NCI-H2081 (cell line): ENCODE results near the gene GLIS1.

ENCODE experiments used
- DNase-seq, 2 experiments: peaks; one replicate each; lab custom pipeline; 2025; lab: John Stamatoyannopoulos, UW

Gene GLIS1

DNA sequence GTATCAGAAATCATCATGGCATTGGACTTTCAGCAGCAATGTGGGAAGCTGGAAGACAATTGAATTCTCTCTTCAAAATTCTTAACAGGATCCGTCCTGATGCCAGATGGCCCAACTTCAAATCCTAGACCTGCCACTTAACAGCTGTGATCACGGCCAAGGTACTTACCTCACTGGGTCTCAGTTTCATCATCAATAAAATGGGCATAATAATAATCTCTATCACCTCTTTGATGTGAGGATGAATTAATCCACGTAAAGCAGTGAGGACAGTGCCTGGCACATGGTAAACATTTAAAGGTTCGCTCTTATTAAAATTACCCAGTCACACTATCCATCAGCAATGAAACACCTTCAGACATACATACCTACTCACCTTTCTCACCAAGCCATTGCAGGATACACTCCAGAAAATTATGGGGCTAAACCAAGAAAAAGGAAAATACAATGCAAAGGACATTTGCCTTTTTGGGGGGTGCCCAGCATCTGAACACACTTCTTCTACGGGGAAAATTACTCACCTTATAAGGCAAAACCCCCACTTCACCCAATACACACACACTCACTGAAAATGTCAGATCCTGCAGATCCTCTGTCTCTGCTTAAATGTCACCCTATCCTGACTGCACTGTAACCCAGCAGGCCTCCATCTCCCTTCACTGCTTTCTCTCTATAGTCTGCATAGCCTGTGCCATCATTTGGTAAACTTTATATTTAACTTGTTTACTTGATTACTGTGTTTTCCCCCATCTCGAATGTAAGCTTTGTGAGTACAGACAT is 21.7 kb downstream of the GLIS1 start:
- DNase-seq = no peak

DNA sequence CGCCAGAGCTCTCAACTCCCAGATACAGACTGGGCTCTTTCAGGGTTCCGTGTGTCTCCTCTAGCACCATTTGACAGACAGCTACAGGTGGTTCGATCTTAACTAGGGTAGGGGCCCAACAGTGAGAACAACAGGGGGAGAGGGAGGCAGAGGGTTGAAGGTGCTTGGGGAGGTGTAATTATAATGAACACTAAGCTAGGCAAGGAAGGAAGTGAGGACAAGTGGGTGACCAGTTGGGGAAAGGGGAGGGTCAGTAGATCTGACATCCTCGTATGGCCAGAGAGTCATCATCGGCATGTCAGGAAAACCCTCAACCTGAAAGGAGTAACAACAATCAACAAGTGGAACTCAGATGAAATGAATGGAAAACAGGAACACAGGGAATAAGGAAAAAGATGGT is 22.8 kb downstream of the GLIS1 start:
- no peak for DNase-seq

DNA sequence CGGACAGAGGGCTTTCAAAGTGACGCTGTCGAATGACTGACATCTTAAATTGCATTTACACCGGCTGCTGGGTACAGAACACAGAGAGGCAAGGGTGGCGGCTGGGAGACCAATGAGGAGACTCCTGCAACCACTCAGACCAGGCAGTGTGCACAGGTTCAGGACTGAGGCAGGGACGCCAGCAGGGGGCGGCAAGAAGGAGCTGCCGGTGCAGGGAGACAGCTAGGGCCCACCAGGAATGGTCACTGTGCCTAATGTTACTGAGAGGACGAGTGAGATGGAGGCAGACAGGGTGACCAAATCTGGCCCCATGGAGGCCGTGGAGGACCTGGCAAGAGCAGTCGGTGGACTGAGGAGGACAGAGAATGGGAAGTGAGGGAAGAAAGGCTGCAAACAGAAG is 23.5 kb downstream of the GLIS1 start:
- DNase-seq = no peak

DNA sequence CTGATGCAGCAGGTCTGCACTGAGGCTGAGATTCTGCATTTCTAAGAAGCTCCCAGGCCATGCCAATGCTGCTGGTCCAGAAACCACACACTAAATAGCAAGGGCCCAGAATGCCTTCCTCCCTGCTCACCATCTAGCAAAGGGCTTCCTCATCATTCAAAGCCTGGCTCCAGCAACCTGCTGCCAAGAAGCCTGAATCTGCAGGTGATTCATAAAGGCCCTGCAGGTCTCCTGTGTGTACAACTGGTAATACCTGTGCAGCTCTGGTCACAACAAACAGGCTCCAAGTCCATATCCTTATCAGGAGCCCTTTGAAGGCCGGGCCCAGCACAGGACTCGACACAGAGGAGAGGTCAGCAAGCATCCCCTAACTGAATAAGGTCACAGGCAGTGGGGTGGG is 26.7 kb downstream of the GLIS1 start:
- DNase-seq = no peak

DNA sequence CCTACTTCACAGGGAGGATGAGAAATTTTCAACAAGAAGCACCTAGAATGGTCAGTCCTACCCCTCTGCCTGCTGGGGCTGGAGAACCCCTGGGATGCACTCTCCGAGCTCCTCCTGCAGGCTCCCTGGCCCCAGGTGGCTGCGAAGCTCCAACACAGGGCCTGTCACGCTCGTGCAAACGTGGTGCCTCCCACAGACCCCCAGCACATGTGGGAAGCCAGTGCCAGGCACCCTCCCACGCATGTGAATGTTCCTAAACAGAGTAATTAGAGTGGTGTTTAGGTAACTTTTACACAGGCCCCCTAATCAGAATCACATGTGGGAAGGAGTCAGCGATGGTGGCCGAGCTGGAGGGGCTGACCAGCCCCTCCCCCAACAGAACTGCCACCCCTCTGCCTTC is 28.4 kb downstream of the GLIS1 start:
- DNase-seq = no peak

DNA sequence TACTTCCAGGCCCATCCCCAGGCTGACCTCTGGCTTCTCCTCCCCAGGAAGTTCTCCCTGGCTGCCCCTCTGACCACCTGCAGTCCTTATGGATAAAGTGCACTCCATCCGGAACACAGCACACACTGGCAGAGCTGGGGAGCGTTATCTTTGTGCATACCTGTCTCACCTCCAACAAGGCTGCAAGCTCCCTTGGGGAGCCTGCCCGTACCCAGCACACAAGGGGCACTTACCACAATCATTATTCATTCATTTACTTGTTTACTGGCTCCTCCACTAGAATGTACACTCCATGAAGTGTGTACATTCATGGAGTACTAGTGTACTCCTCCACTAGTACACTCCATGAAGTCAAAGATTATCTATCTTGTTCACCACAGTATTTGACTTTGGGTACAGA is 30.3 kb downstream of the GLIS1 start:
- DNase-seq = no peak

DNA sequence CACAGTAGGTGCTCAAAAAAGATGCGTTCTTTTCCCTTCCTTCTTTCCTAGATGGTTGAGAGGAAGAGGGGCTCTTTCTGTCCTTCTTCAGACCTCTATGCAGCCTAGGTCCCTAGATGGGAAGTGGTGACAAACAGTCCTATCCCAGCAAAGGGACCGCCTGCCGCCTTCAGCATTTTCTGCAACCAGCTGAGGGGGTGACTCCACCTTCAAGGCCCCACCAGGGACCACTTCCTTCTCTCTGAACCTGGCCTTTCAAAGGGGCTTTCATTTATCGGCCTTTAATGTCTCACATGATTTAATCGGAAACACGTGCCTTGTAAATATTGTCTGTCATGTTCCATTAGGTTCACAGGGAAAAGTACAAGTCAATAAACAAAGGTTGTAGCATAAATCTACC is 32.6 kb downstream of the GLIS1 start:
- no peak for DNase-seq

DNA sequence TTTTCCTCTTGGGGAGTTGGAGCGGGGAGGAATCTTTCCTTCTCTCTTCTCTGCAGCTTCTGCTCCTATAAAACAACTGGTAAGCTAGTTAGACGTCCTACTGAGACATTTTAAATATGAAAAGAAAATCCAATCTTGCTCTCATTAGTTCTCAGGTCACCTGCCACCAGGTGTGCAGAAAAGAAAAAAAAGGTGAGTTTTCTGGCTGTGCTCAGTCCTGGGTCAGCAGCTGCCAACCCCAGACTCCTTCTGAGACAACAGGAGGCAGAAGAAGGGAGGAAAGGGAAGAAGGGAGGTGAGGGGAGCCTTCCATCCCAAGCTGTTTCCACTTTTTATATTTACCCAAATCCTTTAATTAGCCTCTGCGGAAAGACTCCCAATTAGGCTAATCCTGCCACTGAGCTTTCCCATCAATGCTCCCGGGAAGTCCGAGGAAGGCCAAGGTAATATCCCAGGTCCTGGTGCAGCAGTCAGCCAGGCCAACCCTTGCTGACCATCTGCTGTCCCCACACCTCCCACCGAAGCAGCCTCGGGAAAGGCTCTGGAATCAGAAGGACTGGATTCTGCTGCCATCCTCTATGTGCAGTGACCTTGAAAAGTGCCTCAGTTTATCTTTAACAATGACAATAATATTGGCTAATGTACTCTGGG is 33.4 kb downstream of the GLIS1 start:
- no peak for DNase-seq

DNA sequence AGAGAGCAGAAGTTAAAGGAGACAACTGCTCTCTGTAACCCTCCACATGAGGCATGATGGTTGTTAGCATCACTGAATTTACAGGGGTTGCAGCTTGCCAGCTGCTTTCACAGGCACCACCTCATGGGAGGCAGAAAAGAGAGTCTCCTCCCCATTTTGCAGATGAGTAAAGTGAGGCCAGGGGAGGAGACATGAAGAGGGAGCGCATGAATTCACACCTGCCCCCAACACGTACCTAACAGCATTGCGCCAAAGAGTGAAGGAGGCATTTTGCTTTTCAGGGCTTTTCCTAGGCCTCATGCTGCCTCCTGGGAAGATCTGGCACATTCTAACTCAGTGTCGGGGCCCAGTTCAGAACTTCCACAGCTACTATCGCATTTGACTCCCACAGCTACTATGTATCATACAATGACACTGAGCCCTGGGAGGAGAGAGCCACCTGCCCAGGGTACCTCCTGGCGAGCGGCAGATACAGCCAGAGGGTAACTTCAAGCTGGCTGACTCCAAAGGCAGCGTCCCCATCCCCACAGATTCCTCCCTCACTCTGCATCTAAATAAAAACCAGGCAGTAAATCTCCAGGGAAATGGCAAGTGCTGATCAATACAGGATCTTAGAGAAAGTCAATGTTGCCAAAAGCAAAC is 34.0 kb downstream of the GLIS1 start:
- DNase-seq = no peak

DNA sequence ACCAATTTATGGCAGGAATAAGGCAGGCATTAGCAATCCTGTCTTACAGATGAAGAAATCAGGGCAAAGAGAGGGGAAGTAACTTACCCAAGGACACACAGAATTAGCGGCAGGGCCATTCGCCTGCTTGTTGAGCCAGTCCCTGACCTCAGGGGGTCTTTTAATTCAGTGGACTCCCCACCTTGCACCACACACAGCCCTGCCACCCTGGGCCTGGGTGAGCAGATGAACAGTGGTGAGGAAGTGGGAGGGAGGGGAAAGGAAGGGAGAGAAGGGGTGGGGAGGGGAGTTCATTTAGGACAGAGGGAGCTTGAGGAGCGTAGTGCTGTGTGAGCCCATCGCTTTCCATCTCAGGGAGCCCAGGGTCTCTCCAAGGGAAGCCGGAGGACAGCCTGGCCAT is 34.7 kb downstream of the GLIS1 start:
- no peak for DNase-seq

DNA sequence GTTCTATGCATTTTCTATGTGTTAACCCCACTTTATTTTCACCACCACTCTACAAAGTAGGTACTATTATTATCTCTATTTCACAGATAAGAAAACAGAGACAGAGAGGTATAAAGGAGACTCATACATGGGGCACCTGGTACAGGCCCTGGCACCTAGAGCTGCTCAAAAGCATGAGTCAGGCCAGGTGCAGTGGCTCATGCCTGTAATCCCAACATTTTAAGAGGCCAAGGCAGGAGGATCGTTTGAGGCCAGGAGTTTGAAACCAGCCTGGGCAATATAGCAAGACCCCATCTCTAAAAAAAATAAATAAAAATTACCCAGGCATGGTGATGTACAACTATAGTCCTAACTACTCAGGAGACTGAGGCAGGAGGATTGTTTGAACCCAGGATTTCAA is 35.8 kb downstream of the GLIS1 start:
- no peak for DNase-seq

DNA sequence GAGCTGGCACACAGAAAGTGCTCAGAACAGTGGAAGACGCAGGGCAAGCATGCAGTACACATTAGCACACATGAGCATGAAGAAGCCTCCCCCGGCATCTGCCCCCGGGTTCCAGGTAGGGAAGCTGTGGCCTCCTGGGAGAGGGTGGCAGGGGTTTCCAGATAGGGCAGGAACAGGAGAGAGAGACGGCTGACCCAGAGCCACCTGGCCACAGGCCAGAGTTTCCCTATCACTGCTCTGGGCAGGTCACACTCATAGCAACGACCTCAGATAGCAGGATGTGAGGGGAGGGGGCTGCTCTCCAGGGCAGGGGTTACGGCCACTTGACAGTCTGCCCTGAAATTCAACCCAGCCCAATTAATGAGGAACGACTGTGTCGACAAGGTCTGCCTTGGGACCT is 36.6 kb downstream of the GLIS1 start:
- no peak for DNase-seq

DNA sequence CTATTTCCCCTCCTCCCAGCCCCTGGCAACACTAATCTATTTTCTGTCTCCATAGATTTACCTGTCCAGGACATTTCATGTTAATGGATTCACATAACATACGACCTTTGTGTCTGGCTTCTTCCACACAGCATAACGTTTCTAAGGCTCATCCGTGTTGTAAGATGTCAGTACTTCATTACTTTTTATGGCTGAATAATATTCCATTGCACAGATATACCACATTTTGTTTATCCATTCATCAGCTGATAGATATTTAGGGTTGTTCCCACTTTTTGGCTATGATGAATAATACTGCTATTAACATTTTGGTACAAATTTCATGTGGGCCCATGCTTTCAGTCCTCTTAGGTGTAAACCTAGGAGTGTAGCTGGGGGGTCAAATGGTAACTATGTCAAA is 38.2 kb downstream of the GLIS1 start:
- DNase-seq = no peak

DNA sequence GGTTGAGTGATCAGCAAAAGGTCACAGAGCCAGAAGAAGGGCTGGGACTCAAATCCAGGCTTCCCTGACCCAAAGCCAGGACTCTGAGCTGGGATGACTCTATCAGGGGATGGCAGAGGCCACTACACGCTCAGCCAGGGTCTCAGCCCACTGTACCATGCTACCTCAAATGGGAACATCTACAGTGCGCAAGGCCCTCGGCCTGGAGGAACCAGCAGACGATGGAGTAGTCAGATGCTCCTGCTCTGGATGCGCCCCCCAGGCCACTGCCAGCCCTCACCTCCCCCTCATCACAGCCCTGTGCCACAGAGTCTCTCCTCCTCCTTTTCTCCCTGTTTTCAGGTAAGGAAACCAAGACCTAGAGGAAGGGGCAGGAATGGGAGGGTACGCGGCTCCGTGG is 39.0 kb downstream of the GLIS1 start:
- DNase-seq = no peak

DNA sequence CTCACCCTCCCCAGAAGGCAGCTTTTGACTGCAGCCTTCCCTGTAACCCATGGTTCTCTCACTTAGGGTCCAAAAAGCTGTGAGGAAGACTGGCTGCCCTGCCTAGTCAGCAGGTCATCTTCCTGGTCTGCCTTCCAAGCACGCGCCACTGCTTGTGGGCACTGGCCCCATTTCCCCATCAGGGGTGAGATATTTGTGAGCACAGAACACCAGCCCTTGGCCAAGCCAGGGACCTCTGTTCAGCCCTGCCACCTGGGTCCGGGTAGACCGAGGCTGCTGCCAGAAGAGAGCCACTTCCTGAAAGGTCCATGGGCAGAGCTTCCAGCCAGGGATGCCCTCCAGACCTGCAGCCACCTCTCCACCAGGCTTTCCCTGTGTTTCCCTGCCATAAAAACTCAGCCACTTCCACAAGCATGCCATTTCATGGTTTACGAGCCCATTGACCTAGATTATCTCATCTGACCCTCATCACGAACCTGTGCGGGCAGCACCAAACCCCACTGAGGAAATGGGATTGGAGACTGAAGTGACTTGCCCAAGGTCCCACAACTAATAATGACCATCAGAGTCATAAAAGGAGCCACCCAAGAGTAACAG is 40.5 kb downstream of the GLIS1 start:
- no peak for DNase-seq

DNA sequence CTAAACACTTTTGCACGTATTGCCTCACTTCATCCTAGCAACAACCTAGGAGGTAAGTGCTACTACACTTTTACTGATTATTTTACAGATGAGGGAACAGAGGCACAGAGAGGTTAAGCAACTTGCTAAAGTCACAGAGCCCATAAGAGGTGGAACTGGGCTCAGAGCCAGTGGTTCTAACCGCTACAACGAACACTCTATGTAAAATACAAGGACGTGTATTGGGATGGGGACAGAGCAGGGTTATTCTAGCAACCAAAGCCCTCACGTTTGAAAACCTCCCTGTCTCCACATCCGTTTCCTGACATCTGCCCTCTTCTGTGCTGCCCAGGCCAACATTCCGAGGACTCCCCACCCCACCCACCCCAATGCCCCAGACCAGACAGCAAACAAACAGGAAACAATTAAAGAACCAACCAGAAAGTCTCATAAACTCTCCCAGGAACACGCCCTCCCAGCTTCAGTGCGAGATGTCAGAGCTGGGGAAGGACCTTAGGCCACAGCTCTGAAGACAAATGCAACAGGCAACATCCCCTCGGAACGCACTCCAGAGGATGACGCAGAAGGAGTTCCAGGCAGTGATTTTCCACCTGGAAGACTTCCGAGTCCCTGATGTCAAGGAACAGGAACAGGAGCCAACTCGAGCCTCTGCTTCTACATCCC is 41.1 kb downstream of the GLIS1 start:
- DNase-seq = no peak

DNA sequence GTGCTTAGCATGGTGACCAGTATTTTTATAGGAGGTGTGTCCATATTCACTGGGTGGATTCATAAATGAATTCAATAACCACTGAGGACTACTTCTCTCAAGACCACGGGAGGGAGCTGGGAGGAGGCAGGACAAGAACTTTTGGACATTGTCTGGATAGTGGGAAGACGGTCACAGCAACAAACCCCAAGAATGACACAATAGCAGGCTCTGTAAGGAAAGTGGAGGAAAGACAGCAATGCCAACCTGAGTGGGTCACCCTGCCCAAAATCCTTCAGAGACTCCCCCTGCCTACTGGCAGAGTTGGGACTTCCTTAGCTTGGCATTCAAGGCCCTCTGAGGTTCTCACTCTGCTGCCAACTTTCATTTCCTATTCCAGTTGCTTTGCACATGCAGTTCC is 42.0 kb downstream of the GLIS1 start:
- no peak for DNase-seq

DNA sequence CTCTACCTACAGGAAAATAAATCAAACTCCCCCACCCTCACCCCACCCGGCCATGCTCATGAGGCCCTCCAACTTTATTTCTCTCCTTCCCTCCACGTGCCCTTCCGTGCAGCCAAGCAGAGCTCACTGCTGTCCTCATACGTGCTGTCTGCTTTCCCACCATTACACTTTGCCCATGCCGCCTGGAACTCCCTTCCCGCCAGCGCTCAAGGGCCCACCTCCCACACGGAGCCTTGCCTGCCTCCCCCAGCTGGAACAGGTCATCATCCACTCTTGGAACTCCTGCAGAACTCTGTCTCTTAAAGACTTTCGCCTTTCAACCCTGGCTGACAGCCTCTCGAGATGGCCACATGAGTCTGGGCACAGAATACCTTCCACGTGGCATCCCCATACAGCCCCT is 42.4 kb downstream of the GLIS1 start:
- no peak for DNase-seq

DNA sequence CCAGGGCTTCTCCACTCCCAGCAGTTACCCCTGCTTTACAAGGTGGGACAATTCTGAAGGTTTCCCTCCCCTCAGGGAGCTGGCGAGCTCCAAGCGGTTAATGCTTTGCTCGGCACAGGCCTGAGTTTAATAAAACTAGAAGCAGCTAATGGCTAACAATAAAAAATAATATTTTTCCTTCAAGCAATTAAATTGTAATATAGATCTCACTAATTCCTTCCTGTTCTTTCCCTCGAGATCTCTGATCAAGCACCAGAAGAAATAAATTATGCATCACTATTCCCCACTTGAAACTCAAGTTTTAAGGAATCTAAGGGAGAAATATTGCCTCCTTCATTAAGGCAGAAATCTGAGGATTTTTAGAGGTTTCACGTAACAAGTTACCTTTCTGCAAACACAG is 42.9 kb downstream of the GLIS1 start:
- no peak for DNase-seq

DNA sequence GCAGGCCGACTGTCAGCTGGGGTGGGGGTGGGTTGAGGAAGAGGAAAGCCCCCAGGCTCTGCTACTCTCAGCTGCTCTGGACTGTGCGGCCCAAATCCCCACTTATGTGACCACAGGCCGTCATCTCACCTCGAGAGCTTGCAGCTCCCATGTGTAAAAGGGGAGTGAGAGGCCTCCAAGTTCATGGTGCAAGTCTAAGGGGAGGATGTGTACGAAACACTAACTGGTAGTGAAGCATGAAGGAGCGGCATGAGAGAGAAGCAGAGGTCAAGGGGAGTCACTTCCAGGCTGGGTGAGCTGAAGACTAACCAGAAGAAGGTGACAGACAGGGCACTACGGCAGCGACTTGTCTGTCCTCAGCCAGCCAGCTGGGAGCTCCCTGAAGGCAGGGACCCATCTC is 43.8 kb downstream of the GLIS1 start:
- DNase-seq = no peak

DNA sequence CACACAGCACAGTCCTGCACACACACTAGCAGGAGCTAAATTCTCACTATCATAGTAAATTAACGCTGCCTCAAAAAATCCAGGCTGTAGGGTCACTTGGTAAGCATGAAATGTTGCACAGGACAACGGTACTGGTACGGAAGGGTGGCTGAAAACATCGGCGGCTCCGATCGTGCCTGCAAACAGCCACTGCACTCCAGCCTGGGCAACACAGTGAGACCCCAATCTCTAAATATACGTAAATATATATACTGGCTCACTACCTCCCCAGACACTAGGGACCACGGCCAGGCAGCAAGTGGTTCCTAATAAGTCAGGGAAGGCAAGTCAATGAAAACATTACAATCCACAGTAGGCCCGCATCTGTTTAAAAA is 44.3 kb downstream of the GLIS1 start:
- no peak for DNase-seq
